HG02973 (cell line): ENCODE measurements around the gene ATP1B2.
"Not testable (repeated sequence)": the region's sequence is repeated elsewhere in the genome, so short reads cannot be mapped to it uniquely, and the experiment has no call there.

ENCODE experiments used
- ATAC-seq: cut with Tn5 transposase; IDR thresholded peaks from one replicate; pipeline ENCODE4 v1.9.1; 2021; ENCODE audit warnings: moderate library complexity; ENCODE audit not compliant: unreplicated experiment

Gene ATP1B2, protein sequence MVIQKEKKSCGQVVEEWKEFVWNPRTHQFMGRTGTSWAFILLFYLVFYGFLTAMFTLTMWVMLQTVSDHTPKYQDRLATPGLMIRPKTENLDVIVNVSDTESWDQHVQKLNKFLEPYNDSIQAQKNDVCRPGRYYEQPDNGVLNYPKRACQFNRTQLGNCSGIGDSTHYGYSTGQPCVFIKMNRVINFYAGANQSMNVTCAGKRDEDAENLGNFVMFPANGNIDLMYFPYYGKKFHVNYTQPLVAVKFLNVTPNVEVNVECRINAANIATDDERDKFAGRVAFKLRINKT

DNA sequence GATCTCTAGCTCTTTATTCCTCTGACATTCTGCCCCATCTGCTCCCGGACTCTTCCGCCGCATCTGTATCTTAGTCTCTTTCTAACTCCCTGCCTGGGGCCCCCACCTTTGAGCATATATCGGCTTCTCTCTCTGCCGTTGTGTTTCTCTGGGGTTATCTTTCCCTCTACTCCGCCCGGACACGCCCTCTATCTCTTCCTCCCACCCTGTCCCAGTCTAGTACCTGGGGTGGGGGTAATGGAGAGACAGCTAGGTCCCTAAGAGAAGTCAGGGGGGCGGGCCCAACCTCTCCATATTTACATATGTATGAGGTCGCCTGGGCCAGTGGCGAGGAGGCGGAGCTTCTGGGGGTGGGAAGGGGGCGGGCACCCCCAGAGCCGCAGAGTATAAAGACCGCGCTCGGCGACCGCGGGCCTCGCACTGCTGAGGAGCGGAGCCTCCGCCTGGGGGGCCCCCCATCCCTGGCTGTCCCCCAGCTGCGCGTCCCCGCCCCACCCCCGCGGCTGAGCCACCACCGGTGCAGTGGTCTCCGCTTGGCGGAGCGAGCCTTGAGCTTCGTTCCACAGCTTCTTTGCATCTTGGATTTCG is at the start of gene ATP1B2:
TSS of gene ATP1B2 (plus strand) at position 418 of the 588 bp plus-strand sequence. CDS start 593 bp downstream, outside the sequence.
- no peak for ATAC-seq

- ATAC-seq: no peak
Measured at GRCh38 chr17:7606280-7606679, 44.4 kb upstream of the ATP1B2 start.

- ATAC-seq: no peak
Measured at GRCh38 chr17:7610641-7611040, 40.1 kb upstream of the ATP1B2 start.

DNA sequence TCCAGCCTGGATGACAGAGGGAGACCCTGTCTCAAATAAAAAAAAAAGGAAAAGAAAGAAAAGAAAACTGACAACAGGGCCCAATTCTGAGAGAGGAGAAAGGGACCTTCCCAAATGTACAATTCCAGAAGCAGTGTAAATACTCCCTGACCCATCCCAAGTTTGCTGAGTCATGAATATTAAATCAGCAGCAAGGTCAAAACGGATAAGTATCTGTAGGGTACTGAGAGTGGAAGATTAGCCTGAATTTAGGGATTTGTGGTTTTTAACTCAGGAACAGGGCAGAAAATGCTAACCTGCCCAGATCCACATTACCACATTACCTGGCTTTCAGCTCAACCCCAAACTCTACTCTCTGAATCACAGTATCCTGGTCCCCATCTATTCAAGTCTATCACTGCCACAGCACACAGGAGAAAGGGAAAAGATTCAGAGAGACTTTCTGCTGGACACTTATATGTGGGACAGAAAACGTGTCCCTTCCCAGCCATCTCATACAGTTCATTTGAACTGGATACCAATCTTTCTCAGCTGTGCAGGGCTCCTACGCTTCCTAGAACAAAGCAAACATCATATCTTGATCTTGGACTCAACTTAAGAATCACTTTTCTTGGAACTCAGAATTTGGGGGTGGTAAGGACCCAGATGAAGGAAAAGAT is 39.0 kb upstream of the ATP1B2 start:
- ATAC-seq: no peak

GRCh38 chr17:7612294-7612640 is 38.5 kb upstream of the ATP1B2 start:
- no peak for ATAC-seq

- no peak for ATAC-seq
Measured at GRCh38 chr17:7613769-7614424, 36.8 kb upstream of the ATP1B2 start.

GRCh38 chr17:7614425-7615264 is 36.1 kb upstream of the ATP1B2 start, which contains the start of gene FXR2:
TSS of gene FXR2 (minus strand) at chr17:7614897. CDS start at chr17:7614532, 365 bp downstream.
- peak; percentile 79 for ATAC-seq

DNA sequence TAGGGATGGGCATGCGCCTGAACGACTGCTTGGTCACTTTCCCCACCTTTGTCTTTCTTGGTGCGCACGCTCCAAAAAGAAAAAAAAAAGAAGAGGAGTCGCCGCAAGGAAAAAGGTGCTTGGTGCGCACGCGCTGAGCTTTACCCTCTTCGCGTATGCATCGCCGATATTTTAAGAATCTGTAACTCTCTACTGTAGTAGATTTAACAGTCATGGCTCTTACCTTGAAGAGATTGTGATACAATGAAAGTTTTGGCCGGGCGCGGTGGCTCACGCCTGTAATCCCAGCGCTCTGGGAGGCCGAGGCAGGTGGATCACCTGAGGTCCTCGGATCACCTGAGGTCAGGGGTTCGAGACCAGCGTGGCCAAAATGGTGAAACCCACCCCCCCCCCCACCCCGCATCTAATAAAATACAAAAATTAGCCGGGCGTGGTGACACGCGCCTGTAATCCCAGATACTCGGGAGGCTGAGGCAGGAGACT is 35.4 kb upstream of the ATP1B2 start:
- no peak for ATAC-seq

DNA sequence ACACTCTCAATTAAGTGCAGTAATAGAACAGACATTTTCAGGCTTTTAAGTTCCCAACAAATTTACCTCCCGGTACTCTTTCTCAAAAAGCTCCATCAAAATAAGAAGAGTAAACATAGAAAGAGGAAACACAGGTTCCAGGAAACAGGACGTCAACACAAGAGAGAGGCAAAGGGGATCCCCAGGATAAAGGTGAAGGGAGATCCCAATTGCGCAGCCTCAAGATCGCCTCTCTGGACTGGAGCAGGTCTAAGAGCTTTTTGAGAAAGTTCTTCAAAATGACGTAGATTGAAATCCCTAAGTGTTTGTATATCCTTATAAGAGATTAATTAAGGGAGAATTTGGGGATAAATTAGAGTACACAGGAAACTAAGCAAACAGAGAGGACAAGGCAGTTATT is 32.1 kb upstream of the ATP1B2 start:
- no peak for ATAC-seq

DNA sequence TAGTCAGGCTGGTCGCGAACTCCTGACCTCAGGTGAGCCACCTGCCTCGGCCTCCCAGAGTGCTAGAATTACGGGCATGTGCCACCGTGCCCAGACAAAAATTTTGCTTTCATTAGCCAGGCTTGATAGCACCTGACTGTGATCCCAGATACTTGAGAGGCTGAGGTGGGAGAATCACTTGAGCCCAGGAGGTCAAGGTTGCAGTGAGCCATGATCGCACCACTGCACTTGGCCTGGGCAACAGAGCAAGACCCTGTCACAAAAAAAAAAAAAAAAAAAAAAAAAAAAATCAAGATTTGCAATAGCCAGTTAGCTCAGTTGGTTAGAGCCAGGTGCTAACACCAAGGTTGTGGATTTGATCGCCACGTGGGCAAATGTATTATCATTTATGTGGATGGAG is 29.9 kb upstream of the ATP1B2 start:
- ATAC-seq: no peak

- ATAC-seq: no peak
Measured at GRCh38 chr17:7623661-7624060, 27.1 kb upstream of the ATP1B2 start.

- not testable (repeated sequence) for ATAC-seq
Measured at GRCh38 chr17:7625749-7626148, 25.0 kb upstream of the ATP1B2 start.

GRCh38 chr17:7626307-7626706 is 24.4 kb upstream of the ATP1B2 start:
- ATAC-seq: no peak

- no peak for ATAC-seq
Measured at GRCh38 chr17:7626956-7627249, 23.8 kb upstream of the ATP1B2 start.

DNA sequence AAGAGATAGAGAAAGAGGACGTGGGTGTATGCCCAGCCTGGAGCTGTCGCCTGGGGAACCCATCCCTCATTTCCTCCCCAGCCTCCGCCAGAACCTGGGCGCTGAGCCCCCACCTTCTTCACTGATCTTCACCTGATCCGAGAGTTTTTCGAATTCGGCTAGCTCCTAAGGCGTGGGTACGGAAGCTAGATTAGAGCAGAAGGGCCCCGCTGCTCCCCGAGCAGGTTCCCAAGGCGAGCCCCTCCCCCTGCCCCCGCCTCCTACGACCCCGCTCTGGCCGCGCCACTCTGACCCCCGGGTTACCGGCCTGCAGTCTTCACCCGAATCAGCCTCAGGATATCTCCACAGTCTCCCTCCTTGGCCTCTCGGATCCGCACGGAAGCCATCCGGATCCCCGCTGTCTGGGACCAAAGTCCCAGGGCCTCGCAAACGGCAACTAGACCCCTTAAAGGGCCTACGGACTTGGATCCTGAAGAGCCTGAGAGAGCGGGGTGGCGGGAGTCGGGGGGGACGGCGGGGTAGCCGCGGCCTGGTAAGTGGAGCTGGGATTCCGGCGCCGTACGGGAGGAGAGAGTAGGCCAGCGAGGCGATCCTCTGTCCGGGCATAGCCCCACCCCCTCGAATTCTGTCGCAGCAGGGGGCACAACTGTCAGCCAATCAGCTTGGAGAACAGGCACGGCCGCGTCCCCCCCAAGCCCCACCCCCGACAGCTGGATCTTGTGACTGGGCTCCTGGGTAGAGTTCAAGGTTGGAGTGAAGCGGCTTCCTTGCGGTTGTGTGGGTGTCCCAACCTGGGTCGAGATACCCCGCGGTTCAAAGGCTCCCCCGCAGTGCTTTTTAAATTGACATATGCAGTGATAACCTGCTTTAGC is 23.2 kb upstream of the ATP1B2 start, which contains the start of gene SAT2:
TSS of gene SAT2 (minus strand) at position 572 of the 872 bp plus-strand sequence. CDS start at position 386, 186 bp downstream.
- ATAC-seq: peak; percentile 81

DNA sequence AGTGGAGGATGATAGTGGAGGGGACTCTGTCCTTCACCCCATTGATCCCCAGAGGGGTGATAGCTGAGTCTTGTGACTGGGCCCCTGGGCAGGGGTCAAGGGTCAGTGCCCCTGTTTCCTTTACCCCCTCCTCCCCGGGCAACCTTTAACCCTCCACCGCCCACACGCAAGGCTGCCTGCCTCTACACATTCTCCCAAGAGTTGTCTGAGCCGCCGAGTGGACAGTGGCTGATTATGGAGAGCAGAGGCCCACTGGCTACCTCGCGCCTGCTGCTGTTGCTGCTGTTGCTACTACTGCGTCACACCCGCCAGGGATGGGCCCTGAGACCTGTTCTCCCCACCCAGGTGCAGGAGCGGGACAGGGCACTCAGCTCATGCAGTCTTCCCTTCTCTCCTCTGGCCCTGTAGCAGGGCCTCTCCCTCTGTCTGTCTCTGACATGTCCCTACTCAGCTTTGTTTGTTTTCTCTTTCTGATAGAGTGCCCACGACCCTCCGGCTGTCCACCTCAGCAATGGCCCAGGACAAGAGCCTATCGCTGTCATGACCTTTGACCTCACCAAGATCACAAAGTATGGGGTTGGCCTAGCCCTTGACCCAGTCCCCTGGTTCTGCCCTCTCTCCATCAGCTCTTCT is 20.7 kb upstream of the ATP1B2 start, which contains the start of gene SHBG:
TSS of gene SHBG (plus strand) at position 197 of the 633 bp plus-strand sequence. CDS start at position 235, 38 bp downstream.
- ATAC-seq: no peak

- ATAC-seq: no peak
Measured at GRCh38 chr17:7631398-7632380, 19.0 kb upstream of the ATP1B2 start.

DNA sequence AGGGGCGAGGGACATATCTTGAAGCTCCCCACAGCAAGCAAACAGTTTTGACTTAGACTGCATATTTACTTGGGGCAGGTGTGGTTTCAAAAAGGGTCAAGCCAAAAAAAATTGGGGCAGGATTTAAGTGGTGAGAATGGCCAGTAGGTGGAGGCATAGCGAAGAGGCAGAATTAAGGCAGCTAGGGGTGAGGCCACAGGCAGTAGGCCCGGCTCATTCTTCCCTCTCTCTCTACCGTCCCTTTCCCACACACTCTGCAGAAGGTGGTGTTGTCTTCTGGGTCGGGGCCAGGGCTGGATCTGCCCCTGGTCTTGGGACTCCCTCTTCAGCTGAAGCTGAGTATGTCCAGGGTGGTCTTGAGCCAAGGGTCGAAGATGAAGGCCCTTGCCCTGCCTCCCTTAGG is 18.2 kb upstream of the ATP1B2 start:
- no peak for ATAC-seq
